DLD1 (cell line): ENCODE data around the gene OLFML2A.
"Not testable (repeated sequence)": the region's sequence is repeated elsewhere in the genome, so short reads cannot be mapped to it uniquely, and the experiment has no call there.

Source experiments
- in situ Hi-C: cut with HindIII; loops from 2 replicates; pipeline ENCODE4 v1.10.0; 2017; ENCODE audit warnings: low sequenced_read_pairs

OLFML2A gene

GRCh38 chr9:124844291-124844690 lies 67.4 kb downstream of the OLFML2A start:
- in situ Hi-C loops: no loop called here

DNA sequence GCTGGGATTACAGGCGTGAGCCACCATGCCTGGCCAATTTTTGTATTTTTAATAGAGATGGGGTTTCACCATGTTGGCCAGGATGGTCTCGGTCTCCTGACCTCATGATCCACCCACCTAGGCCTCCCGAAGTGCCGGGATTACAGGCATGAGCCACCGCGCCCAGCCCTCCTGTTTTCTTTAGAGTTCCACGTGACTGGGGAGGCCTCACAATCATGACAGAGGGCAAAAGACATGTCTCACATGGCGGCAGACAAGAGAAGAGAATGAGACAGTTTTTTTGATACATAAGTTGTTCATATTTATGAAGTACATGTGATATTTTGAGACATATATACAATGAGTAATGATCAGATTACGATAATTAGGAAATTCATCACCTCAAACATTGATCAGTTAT lies 69.5 kb downstream of the OLFML2A start:
- in situ Hi-C loops: not testable (repeated sequence)

GRCh38 chr9:124846969-124847368 lies 70.0 kb downstream of the OLFML2A start:
- in situ Hi-C loops: no loop called here

DNA sequence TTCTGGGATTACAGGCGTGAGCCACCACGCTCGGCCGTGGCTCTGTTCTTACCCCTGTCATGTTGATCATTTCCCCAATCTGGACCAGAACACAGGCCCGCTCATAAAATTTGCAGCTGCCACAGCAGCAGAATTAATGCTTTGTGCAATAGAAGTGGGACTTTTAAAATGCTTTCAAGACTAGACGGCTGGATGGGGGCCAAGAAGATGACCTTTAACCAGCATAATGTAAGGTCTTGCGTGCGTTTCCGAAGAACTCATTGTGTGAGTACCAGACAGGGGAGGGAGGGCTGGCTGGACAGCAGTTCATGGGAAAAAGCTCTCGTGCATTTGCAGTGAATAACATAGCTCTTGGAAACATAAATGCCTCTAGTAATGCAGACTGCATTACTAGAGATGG lies 72.9 kb downstream of the OLFML2A start:
- in situ Hi-C loops: no loop called here

- in situ Hi-C loops: no loop called here
Observed at GRCh38 chr9:124852121-124852828, 75.3 kb downstream of the OLFML2A start.

DNA sequence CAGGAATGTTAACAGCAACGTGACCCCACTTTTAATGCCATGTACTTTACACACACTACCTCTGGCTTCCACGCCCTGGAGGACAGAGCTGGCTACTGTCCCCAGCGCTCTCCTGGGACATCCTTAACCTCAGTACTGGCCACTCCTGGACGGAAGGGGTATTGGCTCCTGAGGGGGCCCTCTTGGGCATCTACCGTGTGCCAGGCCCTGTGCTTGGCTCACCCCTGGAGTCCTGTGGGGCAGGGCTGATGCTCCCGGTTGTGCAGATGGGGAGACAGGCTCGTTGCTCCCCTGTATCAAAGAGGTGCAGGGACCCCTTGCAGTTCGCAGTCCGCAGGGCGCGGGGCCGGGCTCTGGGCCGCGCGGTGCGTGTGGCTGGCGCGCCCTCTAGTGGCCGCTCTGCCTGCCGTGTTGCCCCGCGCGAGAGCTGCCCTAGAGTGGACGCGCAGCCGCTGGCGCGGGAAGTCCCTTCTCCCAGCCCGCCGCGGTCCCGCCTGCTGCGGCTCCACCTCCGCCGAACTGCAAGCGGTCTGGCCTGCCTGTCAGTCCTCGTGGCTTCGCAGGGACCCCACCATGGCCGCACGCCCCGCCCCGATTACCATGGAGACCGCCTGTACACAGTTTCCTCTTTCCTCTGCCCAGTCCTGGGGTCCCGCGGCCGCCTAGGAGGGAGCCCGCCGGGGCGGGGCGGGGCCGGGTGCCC lies 76.0 kb downstream of the OLFML2A start, which contains the start of gene WDR38:
Gene WDR38 (plus strand): TSS at position 632 of the 703 bp plus-strand sequence. CDS start 72 bp downstream, outside the sequence.
- in situ Hi-C loops: no loop called here

DNA sequence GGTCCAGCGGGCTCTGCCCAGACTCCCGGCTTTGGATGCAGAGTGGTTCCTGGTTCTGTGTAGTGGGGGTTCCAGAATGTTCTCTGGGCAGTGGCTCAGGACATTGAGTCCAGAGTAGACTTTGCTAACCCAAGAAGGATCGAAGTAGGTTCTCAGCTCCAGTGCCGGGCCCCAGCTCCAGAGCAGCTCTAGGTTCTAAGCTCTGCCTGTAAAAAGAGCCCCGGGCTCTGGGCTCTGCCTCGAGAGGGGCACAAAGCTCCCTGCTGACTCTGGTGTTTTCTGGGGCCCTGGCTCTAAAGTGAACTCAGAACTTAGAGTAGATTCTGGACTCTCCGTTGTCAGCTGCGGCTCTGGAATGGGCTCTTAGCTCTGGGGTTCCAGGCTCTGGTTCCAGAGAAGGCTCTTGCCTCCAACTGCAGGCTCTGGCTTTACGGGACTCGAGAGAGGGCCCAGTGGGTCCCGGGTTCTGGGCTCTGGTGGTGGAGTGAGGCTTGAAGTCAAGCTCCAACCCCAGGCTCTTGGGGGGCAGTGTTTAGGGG lies 76.7 kb downstream of the OLFML2A start:
- in situ Hi-C loops: no loop called here

- in situ Hi-C loops: no loop called here
Observed at GRCh38 chr9:124854161-124854560, 77.2 kb downstream of the OLFML2A start.

- in situ Hi-C loops: no loop called here
Observed at GRCh38 chr9:124854822-124855221, 77.9 kb downstream of the OLFML2A start.

GRCh38 chr9:124855566-124855943 lies 78.6 kb downstream of the OLFML2A start:
- in situ Hi-C loops: no loop called here

DNA sequence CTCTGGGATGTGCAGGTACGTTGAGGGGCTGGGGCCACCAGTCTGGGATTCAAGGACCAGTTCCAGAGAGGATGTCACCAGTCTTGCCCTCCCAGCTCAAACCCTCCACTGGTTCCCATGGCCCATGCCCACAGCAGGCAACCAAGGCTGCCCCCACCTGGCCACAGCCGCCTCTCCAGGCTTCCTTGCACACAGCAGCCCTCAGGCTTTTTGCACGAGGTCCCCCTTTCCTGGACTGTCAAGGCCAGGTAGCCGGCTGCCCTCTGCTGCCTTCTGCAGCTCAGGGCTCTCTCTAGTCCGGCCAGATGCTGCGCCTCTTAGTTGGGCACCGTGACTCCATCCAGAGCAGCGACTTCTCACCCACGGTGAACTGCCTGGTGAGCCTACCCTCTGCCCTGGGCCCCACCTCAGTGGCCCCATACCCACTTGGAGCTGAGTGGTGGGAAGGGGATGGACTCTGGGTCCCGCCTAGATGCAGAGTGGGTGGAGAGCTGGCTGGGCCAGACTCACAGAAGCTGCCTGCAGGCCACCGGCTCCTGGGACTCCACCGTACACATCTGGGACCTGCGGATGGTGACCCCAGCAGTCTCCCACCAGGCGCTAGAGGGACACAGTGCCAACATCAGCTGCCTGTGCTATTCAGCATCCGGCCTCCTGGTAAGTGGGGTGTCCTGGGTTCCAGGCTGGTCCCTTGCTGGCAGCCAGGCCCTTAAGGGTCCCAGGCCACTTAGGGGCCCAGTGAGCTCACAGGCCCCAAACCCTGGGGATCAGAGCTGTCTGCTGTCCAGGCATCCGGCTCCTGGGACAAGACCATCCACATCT lies 79.2 kb downstream of the OLFML2A start:
- in situ Hi-C loops: no loop called here

DNA sequence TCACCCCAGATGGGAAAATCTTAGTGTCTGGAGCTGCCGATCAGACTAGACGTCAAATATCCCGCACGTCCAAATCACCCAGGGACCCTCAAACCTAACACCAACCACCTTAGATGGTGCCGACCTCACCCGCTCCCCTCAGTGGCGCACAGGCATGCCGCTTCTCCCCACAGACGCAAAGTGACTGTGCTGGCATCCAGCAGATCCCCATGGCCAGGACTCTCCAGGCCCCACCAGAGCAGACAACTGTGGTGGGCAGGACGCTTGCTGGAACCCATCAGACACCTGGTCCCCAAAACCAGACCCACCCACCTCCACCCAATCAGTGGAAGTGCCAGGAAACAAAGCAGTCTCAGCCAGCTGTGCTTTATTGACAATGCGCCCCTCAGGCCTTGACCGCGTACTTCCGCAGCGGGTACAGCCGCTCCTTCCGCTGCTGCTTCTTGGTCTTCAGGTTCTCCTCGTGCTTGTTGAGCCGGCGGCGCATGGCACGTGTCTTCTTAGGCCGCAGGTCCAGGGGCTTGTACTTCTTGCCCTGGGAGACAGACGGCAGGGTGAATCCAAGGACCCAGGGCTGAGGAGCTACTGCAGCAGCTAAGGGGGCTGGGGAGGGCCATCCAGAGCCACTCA lies 80.7 kb downstream of the OLFML2A start:
- in situ Hi-C loops: no loop called here

GRCh38 chr9:124858330-124859046 lies 81.6 kb downstream of the OLFML2A start:
- in situ Hi-C loops: no loop called here

- in situ Hi-C loops: no loop called here
Observed at GRCh38 chr9:124859803-124860581, 83.1 kb downstream of the OLFML2A start.

- in situ Hi-C loops: no loop called here
Observed at GRCh38 chr9:124860582-124861341, 83.8 kb downstream of the OLFML2A start.

DNA sequence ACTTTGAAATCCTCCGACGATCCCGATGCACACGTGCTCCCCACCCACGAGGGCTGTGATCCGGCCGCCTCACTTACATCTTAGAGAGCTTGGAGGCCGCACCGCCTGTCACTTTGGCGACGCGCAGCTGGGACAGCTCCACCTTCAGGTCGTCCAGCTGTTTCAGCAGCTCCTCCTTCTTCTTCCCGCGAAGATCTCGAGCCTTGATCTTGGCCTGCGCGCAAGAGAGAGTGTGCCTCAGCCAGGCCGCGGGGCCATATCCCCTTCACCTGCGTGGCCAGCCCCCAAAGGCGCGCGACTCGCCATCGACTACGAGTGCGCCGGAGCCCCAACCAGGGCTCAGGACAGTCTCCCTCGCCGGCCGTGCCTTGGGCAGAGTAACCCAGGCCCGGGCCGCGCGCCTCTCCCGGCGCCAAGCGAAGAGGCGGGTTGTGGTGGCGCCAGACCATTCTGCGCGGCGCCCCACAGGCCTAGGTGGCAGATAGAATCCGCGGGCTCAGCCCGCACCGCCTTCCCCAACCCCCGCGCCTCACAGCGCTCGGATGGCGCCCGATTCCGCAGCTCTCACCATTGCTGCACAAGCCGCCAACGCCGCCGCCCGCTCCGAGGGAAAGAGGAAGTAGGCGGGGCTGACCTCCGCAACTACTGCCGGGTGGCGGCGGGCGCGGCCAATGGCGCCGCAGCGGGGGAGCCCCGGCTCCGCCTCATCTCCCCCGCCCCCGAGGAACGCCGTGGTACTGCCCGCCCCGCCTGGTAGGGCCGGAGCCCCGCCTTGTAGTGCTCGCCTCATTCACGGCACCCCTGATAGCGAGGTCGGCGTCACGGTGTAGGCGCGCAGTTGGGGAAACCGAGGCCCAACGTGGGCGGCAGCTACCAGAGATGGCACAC lies 84.7 kb downstream of the OLFML2A start, which contains the start of the genes ARPC5L and RPL35:
Gene ARPC5L (plus strand): TSS at position 789 of the 888 bp plus-strand sequence. CDS start 7,161 bp downstream, outside the sequence.
Gene RPL35 (minus strand): TSS at position 616 of the 888 bp plus-strand sequence. CDS start 45 bp downstream, at position 571.
- in situ Hi-C loops: no loop called here

- in situ Hi-C loops: no loop called here
Observed at GRCh38 chr9:124863371-124863871, 86.5 kb downstream of the OLFML2A start.
